ENCODE results near the gene KCNK4. TPM values are rescaled to one million over a fixed set of nuclear protein-coding genes. Genes with fewer than 3 reads are reported as not detected.
A peak's percentile ranks its signal among the peaks of the same experiment; 100 is the strongest.

The KCNK4 gene
- polyA plus RNA-seq, 1 experiment = not detected

- POLR2A ChIA-PET = interaction anchor here (0.6 kb wide), 1 partner anchor 52 kb away, joined by 3 read pairs; no protein-coding TSS in a partner anchor
- no peak overlapping the region for H3K4me3 ChIP-seq (ENCODE audit: low read depth, low read length)
- CTCF ChIA-PET = interaction anchor here (0.8 to 5.5 kb wide), 23 partner anchors 12 to 302 kb away, joined by 3 to 229 read pairs (median 11); partner anchors contain the start of genes BAD, FERMT3, GPR137 and KCNK4
- peaks cover 9% of the 10 kb centered on the region; the same call in 1 of the 2 replicates for H3K27me3 ChIP-seq (ENCODE audit: control insufficient read depth, insufficient read depth, low read length)
- no peak for TF ChIP-seq CTCF (IDR thresholded peaks at IDR 0.05; ENCODE audit: insufficient read depth, low read depth, low read length)
- no peak for DNase-seq (ENCODE audit: low read depth)
- H3K36me3 ChIP-seq (ENCODE audit: control insufficient read depth, insufficient read depth, low read length) = no peaks in the 10 kb centered on the region
These were observed 12.3 kb downstream of the KCNK4 start for GRCh38 chr11:64303109-64304031.

GRCh38 chr11:64304032-64304315 is 12.9 kb downstream of the KCNK4 start:
- Histone ChIP-seq H3K4me3 (ENCODE audit: low read depth, low read length) (peak overlapping the region; percentile 66), H3K27me3 (ENCODE audit: control insufficient read depth, insufficient read depth, low read length) (peaks cover 9% of the 10 kb centered on the region; the same call in 1 of the 2 replicates), H3K36me3 (ENCODE audit: control insufficient read depth, insufficient read depth, low read length) (no peaks in the 10 kb centered on the region)
- ChIA-PET POLR2A (interaction anchor here (0.6 kb wide), 1 partner anchor 51 kb away, joined by 3 read pairs; no protein-coding TSS in a partner anchor), CTCF (interaction anchor here (0.7 to 5.5 kb wide), 25 partner anchors 11 to 340 kb away, joined by 3 to 229 read pairs (median 6); partner anchors contain the start of genes BAD, FERMT3, GPR137 and KCNK4)
- no peak for TF ChIP-seq CTCF (IDR thresholded peaks at IDR 0.05; ENCODE audit: insufficient read depth, low read depth, low read length)
- DNase-seq (ENCODE audit: low read depth) = no peak

DNA sequence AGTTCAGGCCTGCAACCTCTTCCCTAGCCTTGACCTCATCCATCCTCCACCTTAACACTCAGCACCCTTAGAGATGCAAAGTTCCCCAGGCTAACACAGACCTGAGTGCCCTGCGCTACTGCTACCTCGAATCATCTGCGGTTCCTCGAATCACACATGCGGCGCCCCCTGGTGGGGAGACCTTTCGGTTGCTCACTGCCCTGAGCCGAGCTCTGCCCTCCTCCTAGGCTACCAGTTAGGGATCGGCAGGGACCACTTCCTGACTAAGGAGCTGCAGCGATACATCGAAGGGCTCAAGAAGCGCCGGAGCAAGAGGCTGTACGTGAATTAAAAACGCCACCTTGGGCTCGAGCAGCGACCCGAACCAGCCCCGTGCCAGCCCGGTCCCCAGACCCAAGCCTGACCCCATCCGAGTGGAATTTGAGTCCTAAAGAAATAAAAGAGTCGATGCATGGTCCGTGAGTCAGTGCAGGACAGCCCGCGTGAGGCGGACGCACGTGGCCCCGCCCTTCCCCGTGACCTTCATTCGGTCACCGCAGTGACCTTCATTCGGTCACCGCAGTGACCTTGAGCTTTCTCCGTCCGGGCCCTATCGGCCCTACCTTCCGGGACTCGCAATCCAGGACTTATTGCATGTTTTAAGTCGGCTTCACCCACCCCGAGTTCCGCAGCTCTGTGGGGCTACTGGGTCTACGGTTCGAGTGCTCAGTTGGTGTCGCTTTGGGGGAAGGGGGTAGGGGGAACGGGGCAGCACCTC is 13.4 kb downstream of the KCNK4 start:
- CTCF ChIA-PET = interaction anchor here (0.6 to 5.5 kb wide), 35 partner anchors 9 to 340 kb away, joined by 3 to 229 read pairs (median 5); partner anchors contain the start of genes BAD, FERMT3, GPR137 and KCNK4
- DNase-seq (ENCODE audit: low read depth) = peak; percentile 23
- POLR2A ChIA-PET = interaction anchor here (0.6 kb wide), 2 partner anchors 13 to 51 kb away, joined by 3 to 5 read pairs; partner anchors contain the start of genes PRDX5 and TRMT112
- TF ChIP-seq CTCF (IDR thresholded peaks at IDR 0.05; ENCODE audit: insufficient read depth, low read depth, low read length) = peak; percentile 89
- peak overlapping the region; percentile 66 for H3K4me3 ChIP-seq (ENCODE audit: low read depth, low read length)
- peaks cover 8% of the 10 kb centered on the region; the same call in 1 of the 2 replicates for H3K27me3 ChIP-seq (ENCODE audit: control insufficient read depth, insufficient read depth, low read length)
- no peaks in the 10 kb centered on the region for H3K36me3 ChIP-seq (ENCODE audit: control insufficient read depth, insufficient read depth, low read length)

GRCh38 chr11:64305075-64305690 is 14.1 kb downstream of the KCNK4 start, which contains the start of gene ESRRA:
Gene ESRRA, plus strand, starts transcription at chr11:64305524. Its CDS starts 1,656 bp downstream, at chr11:64307180.
- H3K4me3 ChIP-seq (ENCODE audit: low read depth, low read length) = peak within 1 kb of the TSS; percentile 82
- 0 out of 2 replicates have a peak, but pooled peaks cover 3% of the 10 kb centered on the region for H3K27me3 ChIP-seq (ENCODE audit: control insufficient read depth, insufficient read depth, low read length)
- H3K36me3 ChIP-seq (ENCODE audit: control insufficient read depth, insufficient read depth, low read length) = no peaks in the 10 kb centered on the region
- POLR2A ChIA-PET = interaction anchor here (0.6 kb wide), 2 partner anchors 13 to 388 kb away, joined by 4 to 5 read pairs; partner anchors contain the start of genes PRDX5 and TRMT112
- DNase-seq (ENCODE audit: low read depth) = peak; percentile 78
- CTCF ChIA-PET = interaction anchor here (0.7 to 5.5 kb wide), 21 partner anchors 9 to 120 kb away, joined by 3 to 229 read pairs (median 8); partner anchors contain the start of genes BAD, FERMT3, GPR137 and KCNK4
- no peak for TF ChIP-seq CTCF (IDR thresholded peaks at IDR 0.05; ENCODE audit: insufficient read depth, low read depth, low read length)

Measured in BJ (cell line).